Body of pancreas (tissue), 4 donors: ENCODE data around the gene CDK5RAP2.
"Not testable (repeated sequence)": the region's sequence is repeated elsewhere in the genome, so short reads cannot be mapped to it uniquely, and the experiment has no call there.

Source experiments
- CTCF ChIP-seq, 7 experiments: fragments of 450-650 bp in 4 of 7; fragments of 200-600 bp in 3 of 7; sonication (generic) in 3 of 7; IDR thresholded peaks; one replicate each; pipeline ENCODE4 v1.5.1; 2016 to 2019; ENCODE audit warnings: antibody characterized with exemption in 7 of 7
- POLR2A ChIP-seq, 3 donors: fragments of 450-650 bp; IDR thresholded peaks; one replicate each; pipeline ENCODE4 v1.6.1; 2016; ENCODE audit warnings: antibody characterized with exemption in 3 of 3, mild to moderate bottlenecking in 2 of 3

GRCh38 chr9:120461677-120462076 is 118.3 kb downstream of the CDK5RAP2 start:
- not testable (repeated sequence) for TF ChIP-seq CTCF, POLR2A (IDR thresholded peaks at IDR 0.05)
